HepG2 (cell line): ENCODE data around the gene ELAPOR1. TPM values are rescaled to one million over a fixed set of nuclear protein-coding genes. Genes with fewer than 3 reads are reported as not detected.

Experiments
- ATAC-seq: fragments of 200-7000 bp; cut with Tn5 transposase; 3 replicates; pipeline ENCODE4 v1.9.1; 2020; ENCODE audit warnings: mild to moderate bottlenecking, moderate library complexity
- BruUV-seq: library from RNA; stranded (reverse); fragments of 400-500 nt; replicated peaks from 2 replicates; lab custom pipeline; 2021; lab: Mats Ljungman, UMichigan
- CTCF ChIA-PET: fragments of 300-600 bp; formaldehyde crosslinking; extraction: SDS; loops from one replicate; lab custom pipeline; 2021; ENCODE audit warnings: low total read pairs, inconsistent platforms, low intra/inter-chr PET ratio; lab: Yijun Ruan, JAX
- POLR2A ChIA-PET: fragments of 350-600 bp; sonication (Branson Sonifier 250); formaldehyde crosslinking; loops from one replicate; lab custom pipeline; 2020; ENCODE audit warnings: antibody characterized with exemption, inconsistent platforms; lab: Yijun Ruan, JAX
- DNase-seq: peaks from one replicate; pipeline ENCODE4 v3.0.0-alpha.2; 2015; ENCODE audit warnings: low spot score
- FAIRE-seq: peaks from 3 replicates; lab custom pipeline; 2011; peaks lifted over from hg19 to GRCh38; lab: Jason Lieb, UNC
- H2AFZ ChIP-seq: one replicate; pipeline ENCODE4 v1.6.1; 2011; ENCODE audit warnings: low read length, inconsistent platforms
- H3K27ac ChIP-seq: fragments of 300-600 bp; 3 replicates; pipeline ENCODE4 v1.8.0; 2011; ENCODE audit warnings: mixed run types, mild to moderate bottlenecking, mixed read lengths, low read length, inconsistent platforms; ENCODE audit not compliant: insufficient read depth; ENCODE audit errors: extremely low read length
- H3K27me3 ChIP-seq, 2 experiments: fragments of 200-600 bp in 1 of 2; 2 replicates in 1 of 2; 3 replicates in 1 of 2; pipeline versions ENCODE4 v1.6.0 to v1.8.0; 2011; ENCODE audit warnings: low read length in 2 of 2, mild to moderate bottlenecking in 2 of 2, moderate library complexity in 2 of 2, inconsistent platforms in 1 of 2; ENCODE audit not compliant: insufficient read depth in 2 of 2, control insufficient read depth in 1 of 2
- H3K36me3 ChIP-seq, 2 experiments: fragments of 200-600 bp in 1 of 2; replicated peaks in 1 of 2; 2 replicates in 1 of 2; 3 replicates in 1 of 2; pipeline versions ENCODE4 v1.5.1 to v1.8.0; 2011; ENCODE audit warnings: low read length in 2 of 2, inconsistent platforms in 1 of 2; ENCODE audit not compliant: insufficient read depth in 2 of 2, control insufficient read depth in 1 of 2
- H3K4me1 ChIP-seq: 2 replicates; pipeline ENCODE4 v1.5.1; 2012; ENCODE audit warnings: low read length, inconsistent platforms; ENCODE audit not compliant: insufficient read depth
- H3K4me2 ChIP-seq: 2 replicates; pipeline ENCODE4 v1.6.0; 2011; ENCODE audit warnings: low read depth, low read length, inconsistent platforms
- H3K4me3 ChIP-seq, 3 experiments: fragments of 200-600 bp in 1 of 3; sonication (generic), shearing (Covaris generic) in 1 of 3; replicated peaks in 1 of 3; 2 replicates each; pipeline ENCODE4 v1.5.1; 2011 to 2016; ENCODE audit warnings: low read length in 3 of 3, inconsistent platforms in 2 of 3, low read depth in 2 of 3, mild to moderate bottlenecking in 2 of 3, control low read depth in 1 of 3, mixed read lengths in 1 of 3; ENCODE audit not compliant: insufficient read depth in 1 of 3
- H3K79me2 ChIP-seq: one replicate; pipeline ENCODE4 v1.6.1; 2011; ENCODE audit warnings: low read length, inconsistent platforms; ENCODE audit not compliant: insufficient read depth
- H3K9ac ChIP-seq: 2 replicates; pipeline ENCODE4 v1.6.0; 2011; ENCODE audit warnings: mild to moderate bottlenecking, low read depth, low read length, inconsistent platforms; ENCODE audit not compliant: insufficient read depth
- H3K9me3 ChIP-seq: 2 replicates; pipeline ENCODE4 v1.5.1; 2012; ENCODE audit warnings: mild to moderate bottlenecking, low read length
- H4K20me1 ChIP-seq: 2 replicates; pipeline ENCODE4 v1.6.0; 2011; ENCODE audit warnings: inconsistent platforms, mild to moderate bottlenecking, low read length, moderate library complexity; ENCODE audit not compliant: insufficient read depth
- ELF3 ChIP-seq: IDR thresholded peaks from 2 replicates; pipeline ENCODE4 v1.6.1; 2016; ENCODE audit warnings: missing genetic modification reagents, missing compliant biosample characterization
- FOSL2 ChIP-seq: sonication (generic); formaldehyde crosslinking; IDR thresholded peaks from 2 replicates; pipeline ENCODE4 v1.4.0; 2020; ENCODE audit warnings: missing genetic modification reagents
- HOXA5 ChIP-seq: sonication (generic); formaldehyde crosslinking; IDR thresholded peaks from 2 replicates; pipeline ENCODE4 v1.4.0; 2020; ENCODE audit warnings: missing genetic modification reagents
- KLF11 ChIP-seq: IDR thresholded peaks from 2 replicates; pipeline ENCODE4 v1.6.1; 2016; ENCODE audit warnings: missing compliant biosample characterization
- NCOR1 ChIP-seq: fragments of 200-600 bp; sonication (generic); IDR thresholded peaks from 2 replicates; pipeline ENCODE4 v1.7.0; 2017; ENCODE audit warnings: antibody characterized with exemption, low read length, borderline replicate concordance
- ZBTB20 ChIP-seq: sonication (generic); formaldehyde crosslinking; IDR thresholded peaks from 2 replicates; pipeline ENCODE4 v1.8.1; 2023; ENCODE audit warnings: missing genetic modification reagents, low read depth, mild to moderate bottlenecking, borderline replicate concordance
- ZNF18 ChIP-seq: sonication (generic); formaldehyde crosslinking; IDR thresholded peaks from 2 replicates; pipeline ENCODE4 v1.8.0; 2022; ENCODE audit warnings: mild to moderate bottlenecking, missing genetic modification reagents; ENCODE audit not compliant: insufficient replicate concordance
- ZNF569 ChIP-seq: sonication (generic); formaldehyde crosslinking; IDR thresholded peaks from 2 replicates; pipeline ENCODE4 v1.5.0; 2020; ENCODE audit warnings: mild to moderate bottlenecking, missing genetic modification reagents, moderate library complexity, borderline replicate concordance
- ZNF7 ChIP-seq: IDR thresholded peaks from 2 replicates; pipeline ENCODE4 v1.6.1; 2016; ENCODE audit warnings: missing biosample characterization, missing genetic modification reagents
- ZNF768 ChIP-seq: sonication (generic); formaldehyde crosslinking; IDR thresholded peaks from 2 replicates; pipeline ENCODE4 v1.4.0; 2020; ENCODE audit warnings: missing genetic modification reagents
- WGBS: methylation state at CpG from one replicate; pipeline ENCODE4 v1.1.6; 2017; ENCODE audit warnings: low lambda C conversion rate; 5-methylcytosine and 5-hydroxymethylcytosine counted together
- in situ Hi-C: cut with HindIII; loops from 2 replicates; pipeline ENCODE4 v1.10.0; 2017; ENCODE audit warnings: low pct_unique_long_range_greater_than_20kb; ENCODE audit not compliant: extremely low pct_ligation_motif_present
- intact Hi-C: fragments of 100-400 bp; cut with micrococcal nuclease; formaldehyde crosslinking; loops from one replicate; pipeline ENCODE4 v1.10.0; 2022; ENCODE audit not compliant: unreplicated experiment
- polyA plus RNA-seq, 8 experiments: library from polyadenylated mRNA; depleted of rRNA in 3 of 8; stranded (reverse) in 7 of 8; unstranded in 1 of 8; fragments of >200 nt; fragmentation: Illumina TruSeq in 4 of 8; extraction: Trizol in 4 of 8; gene quantifications; 2 replicates each; pipeline versions ENCODE4 v1.2.1 to v1.2.3, GENCODE V29; 2011 to 2016; ENCODE audit warnings: low read depth in 4 of 8, missing spikeins in 1 of 8, mixed read lengths in 1 of 8; ENCODE audit not compliant: insufficient read depth in 1 of 8
- total RNA-seq, 5 experiments: library from RNA; depleted of rRNA; stranded (reverse); fragments of >200 nt; fragmentation: Illumina TruSeq; extraction: Trizol; gene quantifications; 2 replicates each; pipeline ENCODE4 v1.2.3, GENCODE V29; 2016; ENCODE audit warnings: low read depth in 1 of 5

The ELAPOR1 gene
- total and polyA plus RNA-seq, 2 of the 13 experiments (the other 11 are each of a cell fraction or from before 2014, with no cell fraction given): 0.13 to 0.20 TPM

GRCh38 chr1:109091839-109092193 is 22.1 kb upstream of the ELAPOR1 start:
- TF ChIP-seq ELF3 (CRISPR knock-in tag) (peak; percentile 49; the same call in 1 of the 2 replicates), ZNF569 (CRISPR knock-in tag) (no peak), ZBTB20 (no peak), KLF11 (CRISPR knock-in tag) (no peak), ZNF768 (CRISPR knock-in tag) (no peak), ZNF7 (CRISPR knock-in tag) (no peak)
- TF ChIP-seq, all 625 proteins: peak for 1
- H3K27me3 ChIP-seq: no peaks in the 10 kb centered on the region; a peak in 1 of 5 replicates
- FAIRE-seq: no peak
- in situ Hi-C loops (no loop called here), intact Hi-C loops (loop anchor here (5.0 to 10.0 kb wide), 2 partner anchors 170 to 303 kb away; partner anchors contain the start of gene SORT1)
- no peak for DNase-seq
- CTCF ChIA-PET: no interaction called here
- no peaks in the 10 kb centered on the region for H3K9me3 ChIP-seq
- H3K4me1 ChIP-seq: peaks cover 30% of the 10 kb centered on the region
- peaks cover 2 to 15% of the 10 kb centered on the region in 2 experiments; a peak in 3 of 5 replicates for H3K36me3 ChIP-seq
- peak overlapping the region; percentile 83 to 86 (median 85); a peak in 5 of 6 replicates for H3K4me3 ChIP-seq
- 0% methylated on average over 1 of the region's 1 CpG for WGBS
- ATAC-seq: no peak
- H3K79me2 ChIP-seq: peaks cover 25% of the 10 kb centered on the region
- H2AFZ ChIP-seq: no peak overlapping the region
- BruUV-seq: no TSS peak
- peak overlapping the region; percentile 90 for H3K27ac ChIP-seq
- POLR2A ChIA-PET: interaction anchor here (1.7 to 5.3 kb wide), 3 partner anchors 9 to 89 kb away, joined by 7 to 117 read pairs (median 19); partner anchors contain the start of gene TAF13
- H3K9ac ChIP-seq: peak overlapping the region; percentile 80
- H3K4me2 ChIP-seq: peak overlapping the region; percentile 82
- no peaks in the 10 kb centered on the region for H4K20me1 ChIP-seq

DNA sequence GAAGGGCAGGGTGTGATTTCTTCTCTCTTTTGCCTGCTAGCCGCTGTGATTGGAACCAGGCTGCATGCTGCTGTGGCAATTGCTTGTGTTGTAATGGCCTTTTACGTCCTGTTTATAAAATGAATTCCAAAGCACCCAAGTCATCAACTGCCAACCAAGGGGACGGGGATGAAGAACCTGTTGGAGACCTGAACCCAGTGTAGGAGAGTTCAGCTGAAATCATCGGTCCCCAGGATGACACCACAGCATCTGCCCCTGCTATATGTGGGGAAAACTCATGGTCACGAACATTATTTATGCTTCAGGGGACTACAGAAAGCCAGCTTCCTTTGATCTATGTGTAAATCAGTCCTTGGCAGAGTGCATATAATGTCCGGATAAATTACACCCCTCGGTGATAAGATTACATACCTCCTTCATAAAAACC is 19.5 kb upstream of the ELAPOR1 start:
- peaks cover 2 to 15% of the 10 kb centered on the region in 2 experiments; a peak in 3 of 5 replicates for H3K36me3 ChIP-seq
- intact Hi-C loops (loop anchor here (5.0 to 10.0 kb wide), 2 partner anchors 168 to 300 kb away; partner anchors contain the start of gene SORT1), in situ Hi-C loops (no loop called here)
- CTCF ChIA-PET: no interaction called here
- 93% methylated on average over 7 of the region's 7 CpGs for WGBS
- no peaks in the 10 kb centered on the region for H3K9me3 ChIP-seq
- no peak for DNase-seq
- no peak overlapping the region for H3K9ac ChIP-seq
- H3K4me2 ChIP-seq: no peak overlapping the region
- no peaks in the 10 kb centered on the region for H4K20me1 ChIP-seq
- no peak overlapping the region for H2AFZ ChIP-seq
- H3K27me3 ChIP-seq: no peaks in the 10 kb centered on the region; a peak in 1 of 5 replicates
- H3K79me2 ChIP-seq: peaks cover 25% of the 10 kb centered on the region
- peaks cover 21% of the 10 kb centered on the region for H3K4me1 ChIP-seq
- POLR2A ChIA-PET: no interaction called here
- no peak overlapping the region for H3K27ac ChIP-seq
- no peak for ATAC-seq
- H3K4me3 ChIP-seq: no peak overlapping the region
- FAIRE-seq: no peak
- TF ChIP-seq FOSL2 (0 out of 2 replicates have a peak, but pooled peaks have one; percentile 11), NCOR1 (no peak), HOXA5 (CRISPR knock-in tag) (no peak), ZNF18 (CRISPR knock-in tag) (no peak)
- no TSS peak for BruUV-seq
